GM18519 (cell line): Measurements from ENCODE around the gene CTAGE4.
"Not testable (repeated sequence)": the region's sequence is repeated elsewhere in the genome, so short reads cannot be mapped to it uniquely, and the experiment has no call there.

Experiments used
- ATAC-seq: cut with Tn5 transposase; IDR thresholded peaks from one replicate; pipeline ENCODE4 v1.9.1; 2021; ENCODE audit warnings: mild to moderate bottlenecking, moderate library complexity; ENCODE audit not compliant: unreplicated experiment, low FRiP score

CTAGE4 gene, protein sequence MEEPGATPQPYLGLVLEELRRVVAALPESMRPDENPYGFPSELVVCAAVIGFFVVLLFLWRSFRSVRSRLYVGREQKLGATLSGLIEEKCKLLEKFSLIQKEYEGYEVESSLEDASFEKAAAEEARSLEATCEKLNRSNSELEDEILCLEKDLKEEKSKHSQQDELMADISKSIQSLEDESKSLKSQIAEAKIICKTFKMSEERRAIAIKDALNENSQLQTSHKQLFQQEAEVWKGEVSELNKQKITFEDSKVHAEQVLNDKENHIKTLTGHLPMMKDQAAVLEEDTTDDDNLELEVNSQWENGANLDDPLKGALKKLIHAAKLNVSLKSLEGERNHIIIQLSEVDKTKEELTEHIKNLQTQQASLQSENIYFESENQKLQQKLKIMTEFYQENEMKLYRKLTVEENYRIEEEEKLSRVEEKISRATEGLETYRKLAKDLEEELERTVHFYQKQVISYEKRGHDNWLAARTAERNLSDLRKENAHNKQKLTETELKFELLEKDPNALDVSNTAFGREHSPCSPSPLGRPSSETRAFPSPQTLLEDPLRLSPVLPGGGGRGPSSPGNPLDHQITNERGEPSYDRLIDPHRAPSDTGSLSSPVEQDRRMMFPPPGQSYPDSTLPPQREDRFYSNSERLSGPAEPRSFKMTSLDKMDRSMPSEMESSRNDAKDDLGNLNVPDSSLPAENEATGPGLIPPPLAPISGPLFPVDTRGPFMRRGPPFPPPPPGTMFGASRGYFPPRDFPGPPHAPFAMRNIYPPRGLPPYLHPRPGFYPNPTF

DNA sequence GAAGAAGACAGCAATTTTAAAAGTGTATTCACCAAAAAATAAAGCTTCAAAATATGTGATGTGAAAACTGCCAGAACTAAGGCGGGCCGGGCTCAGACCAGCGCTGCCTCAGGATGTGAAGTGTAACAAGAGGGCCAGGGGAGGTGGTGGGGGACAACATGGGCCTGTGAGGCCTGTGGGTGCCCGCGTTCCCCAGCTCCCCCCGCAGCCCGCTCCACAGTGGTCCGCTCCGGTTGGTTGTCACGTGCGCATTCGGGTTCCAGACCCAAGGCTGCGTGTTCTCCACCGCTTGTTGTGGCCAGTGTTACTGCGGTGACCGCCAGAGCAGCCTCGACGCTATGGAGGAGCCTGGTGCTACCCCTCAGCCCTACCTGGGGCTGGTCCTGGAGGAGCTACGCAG is at the start of gene CTAGE4:
Gene CTAGE4 (plus strand): TSS at position 301 of the 400 bp plus-strand sequence. CDS start 38 bp downstream, at position 339.
- not testable (repeated sequence) for ATAC-seq

DNA sequence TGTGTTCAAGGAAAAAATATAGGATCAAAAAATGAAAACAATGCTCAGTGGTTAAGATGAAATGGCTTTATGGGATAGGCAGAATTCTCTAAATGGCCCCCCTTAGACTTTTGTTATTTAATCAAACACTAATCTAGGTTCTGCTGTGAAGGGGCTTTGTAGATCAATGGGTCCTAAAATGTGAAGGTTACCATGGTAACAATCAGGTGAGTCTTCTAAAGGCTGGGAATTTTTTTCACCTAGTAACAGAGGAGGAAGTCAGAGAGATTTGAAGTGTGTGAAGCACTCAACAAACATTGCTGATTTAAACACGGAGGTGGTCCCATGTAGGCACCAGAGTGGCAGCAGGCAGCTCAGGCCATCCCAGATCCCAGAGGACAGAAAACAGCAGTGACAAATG is 49.1 kb upstream of the CTAGE4 start:
- ATAC-seq = no peak

DNA sequence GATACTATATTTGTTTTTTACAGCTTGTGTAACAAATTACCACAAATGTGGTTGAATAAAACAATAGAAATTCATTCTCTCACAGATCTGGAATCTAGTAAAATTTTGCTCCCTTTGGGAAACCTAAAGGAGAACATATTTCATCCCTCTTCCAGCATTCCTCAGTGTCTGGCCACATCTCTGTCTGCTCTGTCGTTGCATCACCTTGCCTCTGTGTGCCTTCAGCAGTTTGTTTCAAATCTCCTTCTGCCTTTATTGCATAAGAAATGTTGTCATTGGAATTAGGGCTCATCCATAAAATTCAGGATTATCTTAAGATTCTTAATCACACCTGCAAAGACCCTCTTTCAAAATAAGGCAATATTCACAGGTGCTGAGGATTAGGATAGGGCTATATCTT is 45.8 kb upstream of the CTAGE4 start:
- ATAC-seq = no peak

DNA sequence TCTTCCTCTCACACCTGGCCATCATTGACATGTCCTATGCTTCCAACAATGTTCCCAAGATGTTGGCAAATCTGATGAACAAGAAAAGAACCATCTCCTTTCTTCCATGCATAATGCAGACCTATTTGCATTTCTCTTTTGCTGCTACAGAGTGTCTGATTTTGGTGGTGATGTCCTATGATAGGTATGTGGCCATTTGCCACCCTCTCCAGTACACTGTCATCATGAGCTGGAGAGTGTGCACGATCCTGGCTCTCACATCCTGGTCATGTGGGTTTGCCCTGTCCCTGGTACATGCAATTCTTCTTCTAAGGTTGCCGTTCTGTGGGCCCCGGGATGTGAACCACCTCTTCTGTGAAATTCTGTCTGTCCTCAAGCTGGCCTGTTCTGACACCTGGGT is 41.1 kb upstream of the CTAGE4 start:
- no peak for ATAC-seq

DNA sequence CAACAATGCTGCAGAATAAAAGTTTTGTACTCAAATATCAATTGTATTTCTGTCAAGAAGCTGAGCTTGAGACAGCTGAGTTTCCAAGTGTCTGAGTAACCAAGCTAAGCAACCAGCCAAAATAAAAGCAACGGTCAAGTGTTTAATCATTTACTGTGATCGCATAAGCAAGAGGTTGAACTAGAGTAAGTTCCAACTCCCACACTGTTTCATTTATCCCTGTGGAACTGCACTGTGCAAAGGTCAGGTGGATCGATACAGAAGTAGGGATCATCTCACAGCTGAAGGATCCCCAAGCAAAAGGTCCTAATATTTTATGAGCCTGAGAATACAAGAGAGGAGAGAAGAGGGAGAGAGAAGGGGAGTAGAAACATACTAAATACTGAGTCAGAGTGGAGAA is 38.8 kb upstream of the CTAGE4 start:
- no peak for ATAC-seq

DNA sequence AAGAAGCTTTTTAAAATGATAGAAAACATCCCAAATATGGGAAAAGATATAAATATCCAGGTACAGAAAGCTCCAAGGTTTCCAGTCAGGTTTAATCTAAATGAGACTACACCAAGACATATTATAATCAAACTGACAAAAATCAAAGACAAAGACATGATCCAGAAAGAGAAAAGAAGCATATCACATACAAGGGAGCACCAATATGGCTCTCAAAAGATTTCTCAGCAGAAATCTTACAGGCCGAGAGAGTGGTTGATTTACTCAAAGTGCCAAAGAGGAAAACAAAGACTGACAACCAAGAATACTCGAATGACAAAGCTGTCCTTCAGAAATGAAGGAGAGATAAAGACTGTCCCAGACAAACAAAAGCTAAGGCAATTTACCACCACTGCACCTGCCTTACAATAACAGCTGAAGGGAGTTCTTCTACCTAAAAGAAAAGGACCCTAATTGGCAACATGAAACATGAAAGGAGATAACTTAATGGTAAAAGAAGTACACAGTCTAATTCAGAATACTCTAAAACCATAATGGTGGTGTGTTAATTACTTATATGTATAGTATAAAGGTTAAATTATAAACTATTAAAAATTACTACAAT is 34.9 kb upstream of the CTAGE4 start:
- no peak for ATAC-seq

DNA sequence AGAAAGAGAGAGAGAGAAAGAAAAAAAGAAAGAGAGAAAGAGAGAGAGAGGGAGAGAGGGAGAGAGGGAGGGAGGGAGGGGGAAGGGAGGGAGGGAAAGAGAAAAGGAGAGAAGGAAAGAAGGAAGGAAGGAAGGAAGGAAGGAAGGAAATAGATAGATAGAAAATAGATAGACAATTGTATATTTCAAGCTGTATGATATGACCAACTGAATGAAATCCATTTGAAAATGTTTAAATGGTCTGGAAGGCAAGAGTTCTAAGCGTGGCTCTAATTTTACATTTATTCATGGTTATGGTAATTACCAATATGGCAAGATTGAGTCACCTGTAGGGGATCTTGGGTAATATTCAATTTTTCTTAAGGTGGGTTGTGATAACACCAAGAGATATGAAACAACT is 24.4 kb upstream of the CTAGE4 start:
- no peak for ATAC-seq

DNA sequence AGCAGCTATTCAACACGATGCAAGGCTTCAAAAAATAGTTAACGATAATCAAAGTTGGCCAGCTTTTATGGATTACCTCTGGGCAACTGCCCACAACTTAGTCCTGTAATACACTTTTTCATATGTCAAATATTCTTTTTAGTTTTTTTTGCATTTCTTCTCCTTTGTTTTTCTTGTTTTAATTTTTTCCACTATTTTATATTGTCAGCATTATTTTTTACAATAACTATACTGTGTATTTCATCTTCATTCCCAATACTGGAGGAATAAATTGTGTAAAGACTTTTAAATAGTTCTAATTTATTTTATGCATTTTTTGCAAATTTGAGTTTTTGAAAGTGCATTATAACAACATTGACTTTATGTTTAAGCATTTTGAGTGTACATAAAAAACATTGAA is 18.5 kb upstream of the CTAGE4 start:
- ATAC-seq = no peak

DNA sequence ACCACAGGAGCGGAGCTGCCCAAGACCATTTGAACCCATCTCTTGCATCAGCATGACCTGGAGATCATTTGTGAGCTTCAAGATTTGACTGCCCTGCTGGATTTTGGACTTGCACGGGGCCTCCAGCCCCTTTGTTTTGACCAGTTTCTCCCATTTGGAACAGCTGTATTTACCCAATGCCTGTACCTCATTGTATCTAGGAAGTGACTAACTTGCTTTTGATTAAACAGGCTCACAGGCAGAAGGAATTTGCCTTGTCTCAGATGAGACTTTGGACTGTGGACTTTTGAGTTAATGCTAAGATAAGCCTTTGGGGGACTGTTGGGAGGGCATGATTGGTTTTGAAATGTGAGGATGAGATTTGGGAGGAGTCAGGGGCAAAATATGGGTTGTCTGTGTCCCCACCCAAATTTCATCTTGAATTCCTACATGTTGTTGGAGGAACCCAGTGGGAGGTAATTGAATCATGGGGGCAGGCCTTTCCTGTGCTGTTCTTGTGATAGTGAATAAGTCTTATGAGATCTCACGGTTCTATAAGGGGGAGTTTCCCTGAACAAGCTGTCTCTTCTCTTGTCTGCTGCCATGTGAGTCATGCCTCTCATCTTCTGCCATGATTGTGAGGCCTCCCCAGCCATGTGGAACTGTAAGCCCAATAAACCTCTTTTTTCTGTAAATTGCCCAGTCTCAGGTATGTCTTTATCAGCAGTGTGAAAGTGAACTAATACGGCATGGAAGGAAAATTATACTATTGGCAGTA is 11.5 kb upstream of the CTAGE4 start:
- ATAC-seq = not testable (repeated sequence)

DNA sequence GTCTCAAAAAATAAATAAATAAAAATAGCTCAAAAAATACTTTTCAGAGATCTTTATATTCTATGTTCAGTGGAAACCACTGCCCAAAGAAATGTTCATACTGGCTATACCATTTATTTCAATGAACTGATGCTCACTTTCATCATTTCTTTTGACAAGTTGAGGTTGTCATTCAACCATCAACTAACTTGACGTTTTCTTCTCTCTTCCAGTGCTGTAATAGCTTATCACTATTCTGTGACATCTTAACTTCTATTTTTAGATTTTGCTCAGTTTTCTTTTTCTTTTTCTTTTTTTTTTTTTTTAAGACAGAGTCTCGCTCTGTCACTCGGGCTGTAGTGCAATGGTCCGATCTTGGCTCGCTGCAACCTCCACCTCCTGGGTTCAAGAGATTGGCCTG is 8.7 kb upstream of the CTAGE4 start:
- ATAC-seq = no peak

DNA sequence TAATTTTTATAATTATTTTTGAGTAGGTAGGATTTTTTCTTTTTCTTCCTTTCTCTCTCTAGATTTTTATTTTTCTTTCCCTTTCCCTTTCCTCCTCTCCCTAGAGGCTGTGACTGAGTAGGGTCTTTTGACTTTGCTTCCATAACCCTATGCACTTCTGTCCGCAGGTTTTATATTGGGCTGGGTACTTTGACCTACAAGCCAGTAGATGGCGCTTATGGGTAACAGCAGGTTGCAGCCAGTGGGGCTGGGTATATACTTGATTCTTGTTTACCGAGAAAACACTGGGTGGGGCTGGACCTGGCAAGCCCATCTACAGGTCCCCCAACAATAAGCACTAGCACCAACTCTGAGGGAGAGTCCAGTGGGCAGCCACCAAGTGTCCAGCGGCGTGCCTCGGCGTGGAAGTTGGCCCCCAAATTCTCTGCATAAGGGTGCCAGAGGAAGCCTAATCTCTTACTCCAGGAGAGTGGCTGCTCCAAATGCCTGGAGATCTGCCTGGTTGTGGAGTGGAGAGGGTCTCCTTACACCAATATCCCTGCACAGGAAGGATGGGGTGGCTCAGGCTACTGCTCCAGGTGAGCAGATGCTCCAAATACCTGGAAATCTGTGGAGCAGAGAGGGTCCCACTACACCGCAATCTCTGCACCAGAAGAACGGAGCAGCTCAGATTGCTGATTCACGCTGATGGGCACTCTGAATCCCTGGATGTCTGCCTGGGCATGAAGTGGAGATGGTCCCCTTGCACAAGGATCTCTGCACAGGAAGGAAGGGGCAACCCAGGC is 4.7 kb upstream of the CTAGE4 start:
- peak; percentile 97 for ATAC-seq

DNA sequence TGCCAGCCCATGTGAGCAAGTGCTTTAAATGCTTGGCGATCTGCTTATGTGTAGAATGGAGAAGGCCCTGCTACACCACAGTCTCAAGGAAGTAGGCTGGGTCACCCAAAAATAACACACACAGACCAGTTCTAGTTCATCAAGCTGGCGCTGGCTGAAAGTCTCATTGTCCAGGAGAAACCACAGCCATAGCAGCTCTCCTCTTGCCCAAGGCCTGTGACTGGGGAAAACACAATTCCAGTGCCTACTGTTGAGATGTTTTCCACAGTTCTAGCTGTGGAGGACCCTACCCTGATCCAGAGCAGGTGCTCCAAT is 4.1 kb upstream of the CTAGE4 start:
- ATAC-seq = not testable (repeated sequence)

DNA sequence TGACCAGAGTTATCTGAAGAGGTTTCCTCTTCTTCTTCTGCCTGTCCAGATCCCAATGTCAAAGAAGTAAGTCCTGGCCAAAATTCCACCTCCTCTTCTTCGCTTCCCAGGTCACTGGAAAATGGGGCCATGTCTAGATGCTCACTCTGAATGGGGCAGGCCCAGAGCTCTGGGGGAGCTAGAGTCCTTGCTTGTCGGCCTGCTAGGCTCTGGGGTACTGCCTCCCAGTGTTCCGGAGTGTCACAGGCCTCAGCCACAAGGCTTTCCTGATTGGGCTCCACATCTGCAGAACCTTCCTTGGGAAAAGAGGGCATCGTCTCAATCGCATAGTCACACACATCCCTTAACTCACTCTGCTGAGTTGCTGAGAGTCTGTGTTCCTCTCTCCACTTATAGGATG is 4.6 kb downstream of the CTAGE4 start:
- not testable (repeated sequence) for ATAC-seq

DNA sequence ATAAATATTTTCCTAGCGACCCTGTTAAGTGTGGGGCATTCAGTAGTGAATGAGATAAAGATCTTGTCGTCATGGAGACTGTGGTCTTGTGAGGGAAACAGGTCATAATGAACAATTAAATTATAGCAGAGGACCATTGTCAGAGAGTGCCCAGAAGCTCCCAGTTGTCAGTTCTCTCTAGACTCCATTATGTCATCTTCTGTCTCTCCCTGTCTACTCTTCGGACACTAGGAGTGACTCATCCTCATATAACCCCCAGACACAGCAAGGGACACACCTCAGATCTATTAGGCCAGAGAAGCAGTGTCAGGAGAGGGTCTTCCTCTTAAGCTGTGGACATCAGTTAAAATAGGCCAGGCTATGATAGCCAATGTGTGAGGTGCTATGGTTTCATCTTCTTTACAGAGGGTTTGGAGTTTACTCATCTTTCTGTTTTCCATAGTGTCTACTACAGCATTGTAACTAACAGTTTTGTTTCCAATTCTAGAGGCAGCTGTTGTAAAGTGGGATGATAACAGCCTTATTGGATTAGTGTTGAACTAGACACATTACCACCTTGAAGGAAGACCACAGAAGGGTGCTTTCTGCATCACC is 5.4 kb downstream of the CTAGE4 start:
- ATAC-seq = not testable (repeated sequence)

DNA sequence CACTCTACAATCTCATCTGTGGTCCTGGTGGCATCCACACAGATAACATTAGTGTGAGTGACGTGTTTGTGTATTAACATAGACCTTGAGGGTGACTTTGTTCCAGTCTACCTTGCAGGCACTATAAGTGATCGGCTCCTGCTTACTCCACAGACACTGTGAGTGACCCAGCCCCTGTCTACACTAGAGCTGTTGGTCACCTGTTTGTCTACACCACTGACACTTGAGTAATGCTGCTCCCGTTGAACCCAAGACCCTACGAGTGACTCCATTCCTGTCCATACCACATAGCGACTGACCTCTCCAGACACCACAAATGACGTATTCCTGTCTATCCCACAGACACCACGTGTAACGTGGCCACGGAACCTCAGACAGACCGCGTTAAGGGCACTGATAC is 10.5 kb downstream of the CTAGE4 start:
- not testable (repeated sequence) for ATAC-seq

DNA sequence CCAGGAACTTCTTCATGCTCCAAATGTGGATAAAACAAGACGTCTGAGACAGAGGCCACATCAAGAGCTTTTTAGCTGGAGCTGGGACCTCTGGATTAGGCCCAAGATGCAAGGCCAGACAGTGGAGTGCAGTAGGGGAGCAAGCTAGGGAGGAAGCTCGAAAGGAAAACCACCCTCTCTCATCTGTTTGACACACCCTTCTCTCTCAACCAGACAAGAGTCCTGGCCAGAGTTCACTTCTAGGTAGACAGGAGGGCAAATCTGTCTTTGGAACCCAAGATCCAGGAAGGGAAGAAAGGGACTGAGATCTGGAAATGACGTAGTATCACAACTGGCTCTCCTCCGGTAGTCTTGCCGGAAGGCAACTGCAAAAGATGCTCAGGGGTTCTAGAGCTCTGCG is 11.2 kb downstream of the CTAGE4 start:
- not testable (repeated sequence) for ATAC-seq

DNA sequence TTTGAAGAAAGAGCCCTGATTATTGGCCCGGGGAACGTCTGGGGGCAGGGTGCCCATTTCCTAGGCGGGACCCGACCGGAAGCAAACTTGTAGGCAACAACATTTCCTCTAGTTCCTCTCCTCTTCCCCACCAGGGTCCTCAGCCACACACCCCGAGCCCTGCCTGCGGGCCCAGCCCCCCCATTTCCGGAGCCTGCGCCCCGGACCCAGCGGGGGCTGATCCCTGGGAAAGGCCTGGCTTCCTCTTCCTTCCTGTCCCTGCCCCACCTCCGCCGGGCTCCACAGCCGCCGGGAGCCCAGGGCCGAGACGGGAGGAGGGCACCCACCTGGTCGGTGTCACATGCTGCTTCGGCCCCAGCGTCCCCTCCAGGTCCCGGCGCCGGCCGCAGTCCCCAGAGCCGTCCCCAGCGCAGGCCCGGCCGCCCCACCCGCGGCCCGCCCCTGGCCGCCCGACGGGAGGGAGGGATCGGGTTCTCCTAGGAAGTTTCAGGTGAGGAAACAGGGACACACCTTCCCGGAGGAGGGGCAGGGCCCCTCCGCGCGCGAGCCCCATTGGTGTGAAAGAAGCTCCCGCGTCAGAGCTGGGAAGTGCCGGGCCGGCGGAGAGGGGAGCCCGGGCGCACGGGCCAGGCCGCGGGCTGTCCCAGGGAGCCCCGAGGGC is 12.1 kb downstream of the CTAGE4 start, which contains the start of gene ARHGEF35:
Gene ARHGEF35 (minus strand): TSS at position 622 of the 661 bp plus-strand sequence. CDS start 7,450 bp downstream, outside the sequence.
- peak; percentile 42 for ATAC-seq

DNA sequence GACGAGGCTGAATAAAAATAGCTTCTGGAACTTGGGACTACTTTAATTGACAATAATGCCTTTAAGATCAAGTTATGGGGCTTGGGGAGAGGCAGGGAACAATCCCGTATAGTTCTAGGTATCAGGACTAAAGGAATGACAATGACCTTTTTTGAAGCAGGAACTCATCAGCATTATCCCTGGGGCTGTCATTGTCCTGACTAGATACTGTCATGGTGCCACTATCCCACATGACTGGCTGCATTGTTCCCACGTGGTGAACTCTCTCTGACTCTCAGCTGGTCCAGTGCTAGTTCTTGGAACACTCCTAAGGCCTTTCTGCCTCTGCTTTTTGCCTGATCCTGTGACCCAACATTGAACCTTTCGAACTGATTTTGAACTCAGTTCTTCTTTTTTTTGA is 15.7 kb downstream of the CTAGE4 start:
- ATAC-seq = not testable (repeated sequence)

DNA sequence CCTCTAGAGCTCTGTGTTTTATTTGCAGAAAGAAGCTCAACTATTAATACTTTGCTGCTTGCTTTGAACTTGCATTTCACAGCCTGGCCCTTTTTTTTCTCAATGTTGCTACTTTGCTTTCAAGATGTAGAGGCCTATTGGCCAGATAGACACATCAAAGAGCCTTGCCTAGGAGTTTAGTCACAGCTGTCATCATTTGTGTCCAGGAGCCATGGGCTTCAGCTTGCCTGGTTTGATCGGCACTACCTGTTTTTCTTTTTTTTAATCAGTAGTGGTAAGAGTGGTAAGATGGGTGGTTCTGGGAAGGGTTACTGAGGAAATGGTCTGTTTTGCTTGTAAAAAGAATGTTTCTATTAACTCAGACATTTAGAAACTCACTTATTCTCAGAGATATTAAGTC is 18.7 kb downstream of the CTAGE4 start:
- ATAC-seq = not testable (repeated sequence)
